H9 (cell line): ENCODE results near the gene TSPAN18. TPM values are rescaled to one million over a fixed set of nuclear protein-coding genes. Genes with fewer than 3 reads are reported as not detected.

ENCODE experiments used
- DNase-seq: peaks from one replicate; pipeline ENCODE4 v3.0.0-alpha.2; 2017
- H2AFZ ChIP-seq: one replicate; pipeline ENCODE4 v1.6.1; 2013; ENCODE audit warnings: mild to moderate bottlenecking, low read length, control low read depth, moderate library complexity
- H2AK5ac ChIP-seq: 2 replicates; pipeline ENCODE4 v1.6.1; 2013; ENCODE audit warnings: low read length, control low read depth, mixed read lengths; ENCODE audit not compliant: insufficient read length
- H2BK120ac ChIP-seq: one replicate; pipeline ENCODE4 v1.6.1; 2013; ENCODE audit warnings: low read depth, mild to moderate bottlenecking, low read length, control low read depth, inconsistent platforms; ENCODE audit not compliant: poor library complexity, severe bottlenecking
- H2BK12ac ChIP-seq: 2 replicates; pipeline ENCODE4 v1.6.1; 2013; ENCODE audit warnings: low read length, control low read depth, mixed read lengths, low read depth; ENCODE audit not compliant: insufficient read length
- H2BK15ac ChIP-seq: 2 replicates; pipeline ENCODE4 v1.6.1; 2013; ENCODE audit warnings: low read depth, low read length, control low read depth
- H2BK20ac ChIP-seq: one replicate; pipeline ENCODE4 v1.6.1; 2013; ENCODE audit warnings: low read depth, mild to moderate bottlenecking, low read length, control low read depth, inconsistent platforms; ENCODE audit not compliant: poor library complexity, severe bottlenecking
- H2BK5ac ChIP-seq: 2 replicates; pipeline ENCODE4 v1.6.1; 2013; ENCODE audit warnings: low read length, control low read depth, mixed read lengths; ENCODE audit not compliant: insufficient read length
- H3K14ac ChIP-seq: 2 replicates; pipeline ENCODE4 v1.6.1; 2013; ENCODE audit warnings: low read length, control low read depth; ENCODE audit not compliant: insufficient read depth
- H3K18ac ChIP-seq: 2 replicates; pipeline ENCODE4 v1.6.1; 2013; ENCODE audit warnings: low read depth, mild to moderate bottlenecking, mixed read lengths, low read length, control low read depth; ENCODE audit not compliant: insufficient read length
- H3K23ac ChIP-seq: 2 replicates; pipeline ENCODE4 v1.6.1; 2013; ENCODE audit warnings: low read length, control low read depth, mixed read lengths, low read depth; ENCODE audit not compliant: insufficient read length
- H3K23me2 ChIP-seq: 2 replicates; pipeline ENCODE4 v1.6.1; 2013; ENCODE audit warnings: low read depth, mild to moderate bottlenecking, mixed read lengths, low read length, control low read depth; ENCODE audit not compliant: insufficient read length, poor library complexity, severe bottlenecking
- H3K27ac ChIP-seq: 2 replicates; pipeline ENCODE4 v1.5.1; 2013; ENCODE audit warnings: low read length, control low read depth, mixed read lengths, low read depth; ENCODE audit not compliant: insufficient read length
- H3K27me3 ChIP-seq: 2 replicates; pipeline ENCODE4 v1.6.1; 2013; ENCODE audit warnings: low read length, control low read depth, inconsistent platforms; ENCODE audit not compliant: insufficient read depth
- H3K4ac ChIP-seq: 2 replicates; pipeline ENCODE4 v1.6.1; 2013; ENCODE audit warnings: low read depth, mild to moderate bottlenecking, control low read depth, inconsistent platforms, low read length, moderate library complexity
- H3K4me1 ChIP-seq: 2 replicates; pipeline ENCODE4 v1.6.1; 2013; ENCODE audit warnings: low read length, control low read depth, inconsistent platforms; ENCODE audit not compliant: insufficient read depth
- H3K4me2 ChIP-seq: 2 replicates; pipeline ENCODE4 v1.6.1; 2013; ENCODE audit warnings: low read length, control low read depth, mixed read lengths; ENCODE audit not compliant: insufficient read length, insufficient read depth
- H3K56ac ChIP-seq: 2 replicates; pipeline ENCODE4 v1.6.1; 2013; ENCODE audit warnings: low read depth, mild to moderate bottlenecking, mixed read lengths, low read length, control low read depth; ENCODE audit not compliant: insufficient read length
- H3K79me1 ChIP-seq: 2 replicates; pipeline ENCODE4 v1.6.1; 2013; ENCODE audit warnings: low read depth, mild to moderate bottlenecking, moderate library complexity, low read length, control low read depth, inconsistent platforms; ENCODE audit not compliant: insufficient read depth, poor library complexity, severe bottlenecking
- H3K79me2 ChIP-seq: 2 replicates; pipeline ENCODE4 v1.6.1; 2013; ENCODE audit warnings: low read length, control low read depth, inconsistent platforms; ENCODE audit not compliant: insufficient read depth
- H3K9ac ChIP-seq: 2 replicates; pipeline ENCODE4 v1.6.1; 2013; ENCODE audit warnings: low read length, control low read depth, mixed read lengths; ENCODE audit not compliant: insufficient read length; ENCODE audit errors: extremely low read depth
- H3K9me3 ChIP-seq: one replicate; pipeline ENCODE4 v1.6.1; 2013; ENCODE audit warnings: low read depth, low read length, inconsistent platforms; ENCODE audit not compliant: control insufficient read depth
- H3T11ph ChIP-seq: one replicate; pipeline ENCODE4 v1.6.1; 2013; ENCODE audit warnings: mild to moderate bottlenecking, low read length, control low read depth, inconsistent platforms
- H4K20me1 ChIP-seq: one replicate; pipeline ENCODE4 v1.6.1; 2013; ENCODE audit not compliant: control insufficient read depth, insufficient read length, insufficient read depth
- H4K5ac ChIP-seq: 2 replicates; pipeline ENCODE4 v1.6.1; 2013; ENCODE audit warnings: low read depth, mild to moderate bottlenecking, mixed read lengths, low read length, control low read depth; ENCODE audit not compliant: insufficient read length
- H4K8ac ChIP-seq: replicated peaks from 2 replicates; pipeline ENCODE4 v1.6.1; 2013; ENCODE audit warnings: low read length, control low read depth, mixed read lengths, low read depth; ENCODE audit not compliant: insufficient read length
- H4K91ac ChIP-seq: 2 replicates; pipeline ENCODE4 v1.6.1; 2013; ENCODE audit warnings: low read depth, mild to moderate bottlenecking, moderate library complexity, mixed read lengths, low read length, control low read depth; ENCODE audit not compliant: insufficient read length
- H3K27ac Mint-ChIP-seq, 3 experiments: 2 replicates in 2 of 3; 3 replicates in 1 of 3; pipeline ENCODE4 v1.8.0; 2020 to 2021; ENCODE audit warnings: mixed read lengths in 3 of 3, mild to moderate bottlenecking in 1 of 3, moderate library complexity in 1 of 3
- H3K27me3 Mint-ChIP-seq: 2 replicates; pipeline ENCODE4 v1.8.0; 2021; ENCODE audit warnings: low read depth, mild to moderate bottlenecking, moderate library complexity, mixed read lengths
- H3K36me3 Mint-ChIP-seq, 3 experiments: 2 replicates in 2 of 3; 3 replicates in 1 of 3; pipeline ENCODE4 v1.8.0; 2020 to 2021; ENCODE audit warnings: low read depth in 3 of 3, mixed read lengths in 3 of 3; ENCODE audit not compliant: insufficient read depth in 1 of 3
- H3K4me1 Mint-ChIP-seq, 2 experiments: 2 replicates each; pipeline ENCODE4 v1.8.0; 2020; ENCODE audit warnings: mixed read lengths in 2 of 2
- H3K4me3 Mint-ChIP-seq, 2 experiments: 2 replicates in 1 of 2; 3 replicates in 1 of 2; pipeline ENCODE4 v1.8.0; 2020 to 2021; ENCODE audit warnings: mild to moderate bottlenecking in 2 of 2, mixed read lengths in 2 of 2, moderate library complexity in 1 of 2
- H3K9me3 Mint-ChIP-seq, 2 experiments: 2 replicates in 1 of 2; 3 replicates in 1 of 2; pipeline ENCODE4 v1.8.0; 2020; ENCODE audit warnings: mild to moderate bottlenecking in 2 of 2, mixed read lengths in 2 of 2, moderate library complexity in 1 of 2
- WGBS: extraction: QIAGEN DNeasy Blood & Tissue Kit; methylation state at CpG from one replicate; pipeline ENCODE4 v1.1.7; 2013; ENCODE audit warnings: missing lambda C conversion rate, low lambda C conversion rate, mixed read lengths; ENCODE audit not compliant: insufficient read length; ENCODE audit errors: extremely low coverage; 5-methylcytosine and 5-hydroxymethylcytosine counted together
- total RNA-seq: library from RNA; stranded (reverse); gene quantifications from 2 replicates; pipeline ENCODE4 v1.2.1, GENCODE V29; 2021
- TF ChIP-seq, protein P1 (sequence below): fragments of 200-600 bp; sonication (generic); conservative IDR thresholded peaks from 3 replicates; pipeline ENCODE4 v1.8.0; 2021; ENCODE audit warnings: antibody characterized with exemption, mild to moderate bottlenecking

TSPAN18 gene
- total RNA-seq, 1 experiment from 2014 or later: 25.3 TPM

DNA sequence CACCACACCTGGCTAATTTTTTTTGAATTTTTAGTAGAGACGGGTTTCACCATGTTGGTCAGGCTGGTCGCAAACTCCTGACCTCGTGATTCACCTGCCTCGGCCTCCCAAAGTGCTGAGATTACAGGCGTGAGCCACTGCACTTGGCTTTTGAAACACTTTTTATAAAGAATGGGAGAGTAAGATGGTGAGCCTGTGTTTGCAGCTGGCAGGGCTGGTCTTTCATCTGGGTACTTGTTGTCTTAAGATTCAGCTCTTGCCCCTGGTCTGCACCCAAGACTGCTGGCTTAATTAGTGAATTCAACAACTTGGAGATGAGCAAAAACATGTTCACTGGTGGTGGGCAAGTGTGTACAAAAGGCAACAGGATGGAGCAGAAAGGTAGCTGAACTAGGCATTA, 4.0 kb downstream of the TSPAN18 start:
- Histone ChIP-seq H3K27me3 (peaks cover 27% of the 10 kb centered on the region), H3T11ph (no peak overlapping the region), H2AFZ (no peak overlapping the region), H3K18ac (no peak overlapping the region), H4K8ac (no peak overlapping the region), H3K27ac (no peak overlapping the region), H3K4me2 (no peak overlapping the region), H2BK20ac (no peak overlapping the region), H3K79me2 (no peaks in the 10 kb centered on the region), H3K23ac (no peak overlapping the region), H4K91ac (no peak overlapping the region), H4K5ac (no peak overlapping the region), H3K9me3 (no peaks in the 10 kb centered on the region), H2BK15ac (no peak overlapping the region), H3K23me2 (peaks cover 18% of the 10 kb centered on the region), H3K56ac (no peak overlapping the region), H3K4me1 (peaks cover 6% of the 10 kb centered on the region; the same call in 1 of the 2 replicates), H2BK5ac (no peak overlapping the region), H3K79me1 (no peaks in the 10 kb centered on the region), H2BK120ac (no peak overlapping the region), H2BK12ac (no peak overlapping the region), H2AK5ac (no peak overlapping the region), H4K20me1 (no peaks in the 10 kb centered on the region), H3K9ac (no peak overlapping the region), H3K4ac (no peak overlapping the region), H3K14ac (no peak overlapping the region)
- DNase-seq: no peak
- peaks cover 0 to 1% (median 0%) of the 10 kb centered on the region in 3 experiments; a peak in 2 of 7 replicates for H3K36me3 Mint-ChIP-seq
- no peak overlapping the region for H3K4me3 Mint-ChIP-seq
- WGBS: no CpG with 5 or more reads among the region's 5 CpGs
- H3K4me1 Mint-ChIP-seq: peaks cover 72 to 83% of the 10 kb centered on the region in 2 experiments
- H3K9me3 Mint-ChIP-seq: no peaks in the 10 kb centered on the region; a peak in 3 of 5 replicates
- no peak overlapping the region for H3K27ac Mint-ChIP-seq
- TF ChIP-seq, protein P1, sequence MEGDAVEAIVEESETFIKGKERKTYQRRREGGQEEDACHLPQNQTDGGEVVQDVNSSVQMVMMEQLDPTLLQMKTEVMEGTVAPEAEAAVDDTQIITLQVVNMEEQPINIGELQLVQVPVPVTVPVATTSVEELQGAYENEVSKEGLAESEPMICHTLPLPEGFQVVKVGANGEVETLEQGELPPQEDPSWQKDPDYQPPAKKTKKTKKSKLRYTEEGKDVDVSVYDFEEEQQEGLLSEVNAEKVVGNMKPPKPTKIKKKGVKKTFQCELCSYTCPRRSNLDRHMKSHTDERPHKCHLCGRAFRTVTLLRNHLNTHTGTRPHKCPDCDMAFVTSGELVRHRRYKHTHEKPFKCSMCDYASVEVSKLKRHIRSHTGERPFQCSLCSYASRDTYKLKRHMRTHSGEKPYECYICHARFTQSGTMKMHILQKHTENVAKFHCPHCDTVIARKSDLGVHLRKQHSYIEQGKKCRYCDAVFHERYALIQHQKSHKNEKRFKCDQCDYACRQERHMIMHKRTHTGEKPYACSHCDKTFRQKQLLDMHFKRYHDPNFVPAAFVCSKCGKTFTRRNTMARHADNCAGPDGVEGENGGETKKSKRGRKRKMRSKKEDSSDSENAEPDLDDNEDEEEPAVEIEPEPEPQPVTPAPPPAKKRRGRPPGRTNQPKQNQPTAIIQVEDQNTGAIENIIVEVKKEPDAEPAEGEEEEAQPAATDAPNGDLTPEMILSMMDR: no peak
- peaks cover 55% of the 10 kb centered on the region for H3K27me3 Mint-ChIP-seq
